Measurements from ENCODE around the gene SWT1.

Gene SWT1

GRCh38 chr1:185328255-185328654, 171.3 kb downstream of the SWT1 start:
- no peak for DNase-seq

- no peak for DNase-seq
Measured at GRCh38 chr1:185334182-185334581, 177.2 kb downstream of the SWT1 start.

GRCh38 chr1:185337246-185337645, 180.3 kb downstream of the SWT1 start:
- no peak for DNase-seq

- no peak for DNase-seq
Measured at GRCh38 chr1:185338719-185339622, 182.0 kb downstream of the SWT1 start.

GRCh38 chr1:185341196-185341781, 184.3 kb downstream of the SWT1 start:
- DNase-seq: no peak

Measured in activated CD8-positive, alpha-beta memory T cell treated with anti-CD3 and anti-CD28 coated beads, Interleukin-2, amount 50 U/mL, for 4 hours (primary cell).